C4-2B (cell line): ENCODE data around the gene ERCC1.

Experiments
- ZFX ChIP-seq: fragments of 450-650 bp; IDR thresholded peaks from 2 replicates; pipeline ENCODE4 v1.6.1; 2017
- TF ChIP-seq, protein P1 (sequence below): fragments of 450-650 bp; conservative IDR thresholded peaks from 2 replicates; pipeline ENCODE4 v1.5.1; 2017; ENCODE audit warnings: mild to moderate bottlenecking

DNA sequence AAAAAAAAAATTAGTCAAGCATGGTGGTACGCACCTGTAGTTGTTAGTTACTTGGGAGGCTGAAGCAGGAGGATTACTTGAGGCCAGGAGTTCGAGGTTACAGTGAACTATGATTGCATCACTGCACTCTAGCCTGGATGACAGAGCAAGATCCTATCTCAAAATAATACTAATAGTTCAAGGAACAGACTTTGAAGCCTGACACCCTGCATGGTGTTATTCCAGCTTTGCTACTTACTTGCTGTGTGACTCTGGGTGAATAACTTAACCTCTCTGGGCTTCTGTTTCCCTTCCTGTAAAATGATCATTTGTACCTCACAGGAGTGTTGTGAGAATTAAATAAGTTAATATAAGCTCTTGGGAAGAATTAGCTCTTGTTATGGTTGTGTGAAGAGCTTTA is 40.6 kb upstream of the ERCC1 start:
- TF ChIP-seq, protein P1, sequence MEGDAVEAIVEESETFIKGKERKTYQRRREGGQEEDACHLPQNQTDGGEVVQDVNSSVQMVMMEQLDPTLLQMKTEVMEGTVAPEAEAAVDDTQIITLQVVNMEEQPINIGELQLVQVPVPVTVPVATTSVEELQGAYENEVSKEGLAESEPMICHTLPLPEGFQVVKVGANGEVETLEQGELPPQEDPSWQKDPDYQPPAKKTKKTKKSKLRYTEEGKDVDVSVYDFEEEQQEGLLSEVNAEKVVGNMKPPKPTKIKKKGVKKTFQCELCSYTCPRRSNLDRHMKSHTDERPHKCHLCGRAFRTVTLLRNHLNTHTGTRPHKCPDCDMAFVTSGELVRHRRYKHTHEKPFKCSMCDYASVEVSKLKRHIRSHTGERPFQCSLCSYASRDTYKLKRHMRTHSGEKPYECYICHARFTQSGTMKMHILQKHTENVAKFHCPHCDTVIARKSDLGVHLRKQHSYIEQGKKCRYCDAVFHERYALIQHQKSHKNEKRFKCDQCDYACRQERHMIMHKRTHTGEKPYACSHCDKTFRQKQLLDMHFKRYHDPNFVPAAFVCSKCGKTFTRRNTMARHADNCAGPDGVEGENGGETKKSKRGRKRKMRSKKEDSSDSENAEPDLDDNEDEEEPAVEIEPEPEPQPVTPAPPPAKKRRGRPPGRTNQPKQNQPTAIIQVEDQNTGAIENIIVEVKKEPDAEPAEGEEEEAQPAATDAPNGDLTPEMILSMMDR: no peak
- TF ChIP-seq ZFX: no peak
